ENCODE results near the gene TLR3. TPM values are rescaled to one million over a fixed set of nuclear protein-coding genes. Genes with fewer than 3 reads are reported as not detected.

Gene TLR3
- total and polyA plus RNA-seq, 3 donors from 2014 or later: 2.3 to 12.6 (median 3.2) TPM

- DNase-seq: no peak
- no peaks in the 10 kb centered on the region for H3K36me3 ChIP-seq (ENCODE audit: low read depth, missing control alignments)
- intact Hi-C loops (cut with DNase I; ENCODE audit: low total_unique reads): no loop called here
- no peak overlapping the region for H3K4me3 ChIP-seq
- no peaks in the 10 kb centered on the region for H3K27me3 ChIP-seq
- peaks cover 10% of the 10 kb centered on the region for H3K4me1 ChIP-seq
- TF ChIP-seq POLR2A (IDR thresholded peaks at IDR 0.05) (no peak), CTCF (IDR thresholded peaks at IDR 0.05) (no peak)
- WGBS, 2 donors: 94 to 96% methylated on average over 4 to 5 of the region's 5 CpGs
- no peaks in the 10 kb centered on the region for H3K9me3 ChIP-seq
- H3K27ac ChIP-seq: no peak overlapping the region
Measured at GRCh38 chr4:186027405-186027804, 41.6 kb upstream of the TLR3 start.

- Histone ChIP-seq H3K4me1 (peaks cover 10% of the 10 kb centered on the region), H3K4me3 (no peak overlapping the region), H3K27ac (peak overlapping the region in 1 of 2 donors; percentile 33), H3K9me3 (no peaks in the 10 kb centered on the region), H3K27me3 (no peaks in the 10 kb centered on the region), H3K36me3 (ENCODE audit: low read depth, missing control alignments) (no peaks in the 10 kb centered on the region)
- no peak for TF ChIP-seq POLR2A (IDR thresholded peaks at IDR 0.05)
- TF ChIP-seq CTCF (IDR thresholded peaks at IDR 0.05): no peak
- WGBS, 2 donors: 19 to 34% methylated on average over 11 of the region's 11 CpGs
- intact Hi-C loops (cut with DNase I; ENCODE audit: low total_unique reads): loop anchor here (10.0 kb wide), 1 partner anchor 385 kb away; no protein-coding TSS in a partner anchor
- DNase-seq: peak; percentile 45
Measured at GRCh38 chr4:186029571-186030398, 39.2 kb upstream of the TLR3 start.

- TF ChIP-seq CTCF (IDR thresholded peaks at IDR 0.05) (no peak), POLR2A (IDR thresholded peaks at IDR 0.05) (no peak)
- H3K4me1 ChIP-seq: peaks cover 10% of the 10 kb centered on the region
- H3K27me3 ChIP-seq: no peaks in the 10 kb centered on the region
- 37 to 47% methylated on average over 4 of the region's 4 CpGs for WGBS, 2 donors
- H3K9me3 ChIP-seq: no peaks in the 10 kb centered on the region
- H3K27ac ChIP-seq: peak overlapping the region in 1 of 2 donors; percentile 33
- no peak overlapping the region for H3K4me3 ChIP-seq
- DNase-seq: no peak
- no peaks in the 10 kb centered on the region for H3K36me3 ChIP-seq (ENCODE audit: low read depth, missing control alignments)
- intact Hi-C loops (cut with DNase I; ENCODE audit: low total_unique reads): loop anchor here (10.0 kb wide), 1 partner anchor 386 kb away; no protein-coding TSS in a partner anchor
Measured at GRCh38 chr4:186030399-186030775, 38.6 kb upstream of the TLR3 start.

GRCh38 chr4:186030795-186031194 lies 38.2 kb upstream of the TLR3 start:
- H3K27ac ChIP-seq: no peak overlapping the region
- H3K4me1 ChIP-seq: peaks cover 10% of the 10 kb centered on the region
- no peak overlapping the region for H3K4me3 ChIP-seq
- WGBS, 2 donors: 65 to 84% methylated on average over 3 of the region's 3 CpGs
- TF ChIP-seq POLR2A (IDR thresholded peaks at IDR 0.05): no peak
- no peak for TF ChIP-seq CTCF (IDR thresholded peaks at IDR 0.05)
- intact Hi-C loops (cut with DNase I; ENCODE audit: low total_unique reads): loop anchor here (10.0 kb wide), 1 partner anchor 386 kb away; no protein-coding TSS in a partner anchor
- H3K9me3 ChIP-seq: no peaks in the 10 kb centered on the region
- no peaks in the 10 kb centered on the region for H3K27me3 ChIP-seq
- H3K36me3 ChIP-seq (ENCODE audit: low read depth, missing control alignments): no peaks in the 10 kb centered on the region
- no peak for DNase-seq

Measured in testis (tissue), 3 donors.